Activated naive CD4-positive, alpha-beta T cell treated with anti-CD3 and anti-CD28 coated beads, Interleukin-2, amount 10 ng/mL, durations not matched to agents 7 days and 5 days (primary cell): Measurements from ENCODE around the gene TMPRSS11A.

Experiments
- CTCF ChIA-PET: fragments of 350-600 bp; sonication (Branson Sonifier 250); formaldehyde crosslinking; loops from one replicate; lab custom pipeline; 2021; ENCODE audit warnings: antibody characterized with exemption; lab: Charles Lee
- DNase-seq: peaks from one replicate; pipeline ENCODE4 v3.0.0-alpha.2; 2020
- H3K27ac Mint-ChIP-seq: one replicate; pipeline ENCODE4 v1.8.0; 2021; ENCODE audit warnings: mild to moderate bottlenecking, moderate library complexity, mixed read lengths
- H3K27me3 Mint-ChIP-seq: one replicate; pipeline ENCODE4 v1.8.0; 2021; ENCODE audit warnings: mild to moderate bottlenecking, mixed read lengths
- H3K36me3 Mint-ChIP-seq: one replicate; pipeline ENCODE4 v1.8.0; 2021; ENCODE audit warnings: mixed read lengths
- H3K4me1 Mint-ChIP-seq: one replicate; pipeline ENCODE4 v1.8.0; 2021; ENCODE audit warnings: mixed read lengths
- H3K4me3 Mint-ChIP-seq: one replicate; pipeline ENCODE4 v1.8.0; 2021; ENCODE audit warnings: mild to moderate bottlenecking, moderate library complexity, mixed read lengths
- H3K9me3 Mint-ChIP-seq: one replicate; pipeline ENCODE4 v1.8.0; 2021; ENCODE audit warnings: mixed read lengths

TMPRSS11A gene

DNA sequence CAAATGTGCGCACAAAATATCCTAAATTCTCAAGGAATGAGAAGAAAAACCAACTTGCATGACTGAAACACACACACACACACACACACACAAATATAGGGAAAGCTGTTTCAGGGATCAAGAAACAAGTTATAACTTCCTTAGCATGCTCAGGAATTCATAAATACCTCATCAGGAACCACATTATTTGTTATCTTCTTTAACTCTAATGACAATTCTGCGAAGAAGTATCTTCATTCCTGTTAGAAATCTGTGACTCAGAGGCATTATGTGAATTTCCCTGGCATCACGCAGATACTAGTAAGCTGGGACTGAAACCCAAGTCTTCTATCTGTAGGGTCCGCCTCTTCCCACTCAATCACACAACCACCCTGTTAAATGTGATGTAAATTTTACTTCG lies 30.3 kb downstream of the TMPRSS11A start:
- H3K9me3 Mint-ChIP-seq, result no peaks in the 10 kb centered on the region

GRCh38 chr4:67931256-67931655 lies 32.0 kb downstream of the TMPRSS11A start:
- Mint-ChIP-seq H3K4me1 (no peaks in the 10 kb centered on the region), H3K27me3 (no peaks in the 10 kb centered on the region), H3K9me3 (no peaks in the 10 kb centered on the region), H3K4me3 (no peak overlapping the region), H3K27ac (no peak overlapping the region), H3K36me3 (no peaks in the 10 kb centered on the region)
- DNase-seq, result no peak
- CTCF ChIA-PET, result no interaction called here

More for the DNA sequence above, 30.3 kb downstream of the TMPRSS11A start:
- no peak for DNase-seq
- no peaks in the 10 kb centered on the region for H3K4me1 Mint-ChIP-seq
- H3K27ac Mint-ChIP-seq, result no peak overlapping the region
- no peaks in the 10 kb centered on the region for H3K27me3 Mint-ChIP-seq
- no peaks in the 10 kb centered on the region for H3K36me3 Mint-ChIP-seq
- H3K4me3 Mint-ChIP-seq, result no peak overlapping the region
- CTCF ChIA-PET, result no interaction called here

- no peaks in the 10 kb centered on the region for H3K27me3 Mint-ChIP-seq
- no peaks in the 10 kb centered on the region for H3K4me1 Mint-ChIP-seq
- no peak for DNase-seq
- H3K4me3 Mint-ChIP-seq, result no peak overlapping the region
- no peaks in the 10 kb centered on the region for H3K9me3 Mint-ChIP-seq
- no peaks in the 10 kb centered on the region for H3K36me3 Mint-ChIP-seq
- H3K27ac Mint-ChIP-seq, result no peak overlapping the region
- CTCF ChIA-PET, result no interaction called here
Observed at GRCh38 chr4:67929426-67929825, 33.9 kb downstream of the TMPRSS11A start.

DNA sequence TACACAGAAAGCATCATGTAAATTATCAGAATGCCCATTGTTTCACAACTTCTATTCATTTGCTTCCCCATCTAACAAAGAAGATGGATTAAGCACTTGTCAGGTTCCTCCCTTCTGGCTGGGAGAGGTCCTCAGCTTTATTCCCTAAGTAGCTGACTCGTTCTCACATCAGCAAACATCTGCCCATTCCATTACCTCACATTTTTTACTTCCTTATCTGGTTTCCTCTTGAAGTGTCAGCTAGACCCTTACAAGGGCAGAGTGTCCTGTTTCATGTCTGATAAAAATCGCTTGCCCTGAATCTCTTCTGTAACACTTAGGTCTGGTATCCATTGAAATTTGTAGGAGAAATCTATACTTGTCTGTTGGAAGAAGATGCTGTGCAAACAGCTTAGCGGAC lies 34.7 kb downstream of the TMPRSS11A start:
- CTCF ChIA-PET, result no interaction called here
- Mint-ChIP-seq H3K9me3 (no peaks in the 10 kb centered on the region), H3K4me1 (no peaks in the 10 kb centered on the region), H3K4me3 (no peak overlapping the region), H3K27me3 (no peaks in the 10 kb centered on the region), H3K27ac (no peak overlapping the region), H3K36me3 (no peaks in the 10 kb centered on the region)
- no peak for DNase-seq

- CTCF ChIA-PET, result no interaction called here
- Mint-ChIP-seq H3K4me1 (no peaks in the 10 kb centered on the region), H3K27ac (no peak overlapping the region), H3K27me3 (no peaks in the 10 kb centered on the region), H3K36me3 (no peaks in the 10 kb centered on the region), H3K4me3 (no peak overlapping the region), H3K9me3 (no peaks in the 10 kb centered on the region)
- DNase-seq, result no peak
Observed at GRCh38 chr4:67927251-67927650, 36.0 kb downstream of the TMPRSS11A start.

DNA sequence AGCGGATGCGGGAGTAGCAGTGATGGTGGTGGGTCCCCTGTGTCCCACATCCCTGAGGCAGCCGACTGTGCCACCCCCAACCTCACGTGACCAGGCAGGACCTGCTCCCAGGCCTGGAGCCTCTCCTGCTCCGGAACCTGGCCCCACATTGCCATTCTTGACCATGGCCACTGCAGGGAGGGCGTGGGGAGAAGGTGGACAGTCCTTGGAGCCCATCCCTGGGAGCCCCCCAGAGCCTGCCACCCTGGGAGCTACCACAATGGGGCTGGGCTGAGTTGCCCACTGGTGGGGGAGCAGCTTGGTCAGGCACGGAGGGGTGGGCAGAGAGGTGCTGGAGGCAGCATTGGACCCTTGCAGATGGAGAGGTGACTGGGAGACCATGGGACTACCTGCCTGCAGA lies 36.8 kb downstream of the TMPRSS11A start:
- CTCF ChIA-PET, result no interaction called here
- Mint-ChIP-seq H3K36me3 (no peaks in the 10 kb centered on the region), H3K27me3 (no peaks in the 10 kb centered on the region), H3K27ac (no peak overlapping the region), H3K4me3 (no peak overlapping the region), H3K9me3 (no peaks in the 10 kb centered on the region), H3K4me1 (no peaks in the 10 kb centered on the region)
- no peak for DNase-seq

- no peaks in the 10 kb centered on the region for H3K9me3 Mint-ChIP-seq
- no peaks in the 10 kb centered on the region for H3K4me1 Mint-ChIP-seq
- no peak overlapping the region for H3K27ac Mint-ChIP-seq
- CTCF ChIA-PET, result no interaction called here
- no peak overlapping the region for H3K4me3 Mint-ChIP-seq
- H3K27me3 Mint-ChIP-seq, result peaks cover 4% of the 10 kb centered on the region
- H3K36me3 Mint-ChIP-seq, result no peaks in the 10 kb centered on the region
- no peak for DNase-seq
Observed at GRCh38 chr4:67922697-67923096, 40.6 kb downstream of the TMPRSS11A start.

DNA sequence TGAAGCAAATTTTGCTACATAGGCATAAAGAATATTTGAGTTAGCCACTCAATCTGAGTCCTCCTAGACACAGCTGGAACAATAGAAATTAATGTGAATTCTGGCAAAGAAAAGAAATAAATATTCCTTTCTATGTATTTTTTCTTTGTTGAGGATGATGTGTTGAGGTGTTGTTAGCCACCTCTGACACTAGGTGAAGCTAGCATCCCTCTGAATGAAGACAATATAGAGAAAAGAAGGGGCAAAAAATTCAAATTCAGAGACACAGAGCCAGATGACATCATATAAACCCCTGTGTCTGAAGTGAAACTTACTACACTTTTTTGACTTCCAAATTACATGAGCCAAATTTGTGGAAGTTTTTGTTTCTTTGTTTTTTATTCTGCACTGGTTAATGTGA lies 44.9 kb downstream of the TMPRSS11A start:
- H3K36me3 Mint-ChIP-seq, result no peaks in the 10 kb centered on the region
- no peaks in the 10 kb centered on the region for H3K4me1 Mint-ChIP-seq
- H3K27me3 Mint-ChIP-seq, result peaks cover 4% of the 10 kb centered on the region
- no peak for DNase-seq
- H3K9me3 Mint-ChIP-seq, result no peaks in the 10 kb centered on the region
- no peak overlapping the region for H3K27ac Mint-ChIP-seq
- no peak overlapping the region for H3K4me3 Mint-ChIP-seq
- CTCF ChIA-PET, result no interaction called here

GRCh38 chr4:67915400-67915966 lies 47.8 kb downstream of the TMPRSS11A start:
- H3K4me3 Mint-ChIP-seq, result no peak overlapping the region
- no peaks in the 10 kb centered on the region for H3K36me3 Mint-ChIP-seq
- CTCF ChIA-PET, result no interaction called here
- H3K4me1 Mint-ChIP-seq, result no peaks in the 10 kb centered on the region
- H3K27me3 Mint-ChIP-seq, result peaks cover 11% of the 10 kb centered on the region
- no peaks in the 10 kb centered on the region for H3K9me3 Mint-ChIP-seq
- no peak for DNase-seq
- no peak overlapping the region for H3K27ac Mint-ChIP-seq

DNA sequence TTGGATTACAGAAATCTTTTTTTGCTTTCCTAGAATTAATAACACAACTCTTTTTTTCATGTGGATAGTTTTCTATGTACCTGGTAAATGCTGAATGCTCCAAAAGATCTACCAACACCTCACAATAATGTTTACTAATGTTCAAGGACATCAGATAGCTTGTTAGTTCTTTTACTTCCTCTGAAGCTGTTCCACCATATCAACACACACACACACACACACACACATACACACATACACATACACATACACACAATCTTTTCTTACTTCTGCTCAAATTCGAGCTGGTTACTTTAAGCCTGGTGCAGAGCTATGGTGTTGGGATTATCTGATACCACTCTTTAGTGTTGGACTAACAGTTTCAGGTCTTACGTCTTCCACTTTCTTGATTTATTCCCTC lies 51.2 kb downstream of the TMPRSS11A start:
- Mint-ChIP-seq H3K4me3 (no peak overlapping the region), H3K27ac (no peak overlapping the region), H3K9me3 (no peaks in the 10 kb centered on the region), H3K36me3 (no peaks in the 10 kb centered on the region), H3K4me1 (no peaks in the 10 kb centered on the region), H3K27me3 (peaks cover 7% of the 10 kb centered on the region)
- CTCF ChIA-PET, result interaction anchor here (2.4 kb wide), 1 partner anchor 165 kb away, joined by 8 read pairs; no protein-coding TSS in a partner anchor
- DNase-seq, result no peak

GRCh38 chr4:67911638-67912037 lies 51.7 kb downstream of the TMPRSS11A start:
- DNase-seq, result no peak
- no peaks in the 10 kb centered on the region for H3K36me3 Mint-ChIP-seq
- no peak overlapping the region for H3K27ac Mint-ChIP-seq
- no peaks in the 10 kb centered on the region for H3K4me1 Mint-ChIP-seq
- no peak overlapping the region for H3K4me3 Mint-ChIP-seq
- H3K27me3 Mint-ChIP-seq, result peaks cover 7% of the 10 kb centered on the region
- CTCF ChIA-PET, result interaction anchor here (1.3 to 3.6 kb wide), 6 partner anchors 10 to 361 kb away, joined by 3 to 25 read pairs (median 4); no protein-coding TSS in a partner anchor
- H3K9me3 Mint-ChIP-seq, result no peaks in the 10 kb centered on the region

DNA sequence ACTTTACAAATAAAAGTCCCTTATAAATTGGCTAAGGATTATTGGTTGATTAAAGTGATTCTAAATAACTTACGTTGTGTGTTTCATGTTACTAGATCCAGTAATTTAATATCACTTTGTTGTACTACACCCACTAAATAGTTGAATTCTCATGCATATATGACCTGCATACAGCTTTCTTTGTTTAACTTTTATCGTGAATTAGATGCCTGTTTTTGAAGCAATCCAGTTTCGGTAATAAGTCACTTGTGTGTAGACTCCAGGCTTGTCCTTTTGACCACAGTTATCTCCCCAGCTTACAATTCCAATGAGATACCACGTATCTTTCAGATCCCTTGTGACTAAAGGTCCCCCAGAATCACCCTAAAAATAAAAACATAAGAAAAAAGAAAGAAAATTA lies 52.2 kb downstream of the TMPRSS11A start:
- CTCF ChIA-PET, result interaction anchor here (0.7 to 3.6 kb wide), 8 partner anchors 10 to 364 kb away, joined by 3 to 25 read pairs (median 4); no protein-coding TSS in a partner anchor
- Mint-ChIP-seq H3K36me3 (no peaks in the 10 kb centered on the region), H3K4me3 (no peak overlapping the region), H3K4me1 (no peaks in the 10 kb centered on the region), H3K9me3 (no peaks in the 10 kb centered on the region), H3K27me3 (peaks cover 7% of the 10 kb centered on the region), H3K27ac (no peak overlapping the region)
- DNase-seq, result no peak

DNA sequence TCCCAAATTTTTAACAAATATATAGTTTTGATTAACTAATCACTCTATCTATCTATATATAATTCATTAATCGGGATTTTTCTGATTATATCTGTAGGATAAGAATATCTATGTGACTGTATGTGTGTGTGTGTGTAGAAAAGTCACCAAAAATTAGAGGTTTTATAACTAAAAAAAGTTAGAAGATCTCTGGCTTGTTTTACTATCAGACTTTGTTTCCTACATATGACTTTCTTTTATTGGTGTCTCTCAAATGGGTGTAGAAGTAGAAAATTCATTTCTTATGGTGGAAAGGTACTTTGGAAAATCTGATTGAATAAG lies 52.7 kb downstream of the TMPRSS11A start:
- DNase-seq, result no peak
- no peaks in the 10 kb centered on the region for H3K4me1 Mint-ChIP-seq
- CTCF ChIA-PET, result interaction anchor here (0.8 to 3.6 kb wide), 8 partner anchors 10 to 365 kb away, joined by 3 to 25 read pairs (median 4); partner anchors contain the start of gene CENPC
- no peaks in the 10 kb centered on the region for H3K9me3 Mint-ChIP-seq
- H3K27me3 Mint-ChIP-seq, result peaks cover 7% of the 10 kb centered on the region
- H3K4me3 Mint-ChIP-seq, result no peak overlapping the region
- H3K27ac Mint-ChIP-seq, result no peak overlapping the region
- H3K36me3 Mint-ChIP-seq, result no peaks in the 10 kb centered on the region

DNA sequence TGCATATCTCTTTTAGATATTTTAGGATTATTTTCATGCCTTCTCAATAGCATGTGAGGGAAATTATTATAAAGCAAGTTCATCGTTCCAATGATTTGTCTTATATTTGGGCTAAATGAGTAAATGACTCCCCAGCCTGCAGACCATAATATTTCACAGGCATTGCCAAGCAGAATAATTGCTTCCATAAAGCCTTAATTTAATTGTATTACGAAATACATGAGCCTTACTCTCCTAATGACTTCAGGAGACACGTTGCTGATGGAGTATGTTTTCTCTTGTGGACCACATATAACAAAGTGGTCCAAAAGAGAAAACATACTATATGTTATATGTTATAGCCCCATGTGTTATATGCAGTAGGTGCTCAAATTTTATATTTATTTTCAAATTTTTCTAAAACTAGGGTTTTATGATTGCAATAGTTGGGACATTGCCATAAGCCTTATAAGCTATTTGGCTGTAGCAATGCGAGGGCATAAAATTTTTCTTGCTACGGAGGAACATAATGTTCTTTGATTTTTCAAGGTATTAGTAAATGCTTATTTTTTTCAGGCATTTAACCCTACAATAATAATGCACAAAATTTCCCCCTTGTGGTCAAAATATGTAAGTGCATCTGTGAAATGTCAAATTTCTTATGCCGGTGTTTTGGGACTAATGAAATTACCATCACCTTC lies 53.2 kb downstream of the TMPRSS11A start:
- Mint-ChIP-seq H3K4me1 (no peaks in the 10 kb centered on the region), H3K4me3 (no peak overlapping the region), H3K36me3 (no peaks in the 10 kb centered on the region), H3K27ac (no peak overlapping the region), H3K9me3 (no peaks in the 10 kb centered on the region), H3K27me3 (peaks cover 7% of the 10 kb centered on the region)
- CTCF ChIA-PET, result interaction anchor here (0.8 to 3.6 kb wide), 8 partner anchors 11 to 365 kb away, joined by 3 to 25 read pairs (median 4); partner anchors contain the start of gene CENPC
- DNase-seq, result no peak

- no peaks in the 10 kb centered on the region for H3K36me3 Mint-ChIP-seq
- H3K27ac Mint-ChIP-seq, result no peak overlapping the region
- DNase-seq, result no peak
- H3K27me3 Mint-ChIP-seq, result no peaks in the 10 kb centered on the region
- CTCF ChIA-PET, result no interaction called here
- H3K9me3 Mint-ChIP-seq, result no peaks in the 10 kb centered on the region
- H3K4me1 Mint-ChIP-seq, result no peaks in the 10 kb centered on the region
- H3K4me3 Mint-ChIP-seq, result no peak overlapping the region
Observed at GRCh38 chr4:67907650-67908049, 55.6 kb downstream of the TMPRSS11A start.
